Right lobe of liver (tissue), 6 donors: ENCODE data around the gene C11orf68. TPM values are rescaled to one million over a fixed set of nuclear protein-coding genes. Genes with fewer than 3 reads are reported as not detected.
"Not testable (repeated sequence)": the region's sequence is repeated elsewhere in the genome, so short reads cannot be mapped to it uniquely, and the experiment has no call there.

Experiments used
- ATAC-seq, 4 donors: fragments of 200-7000 bp; cut with Tn5 transposase; one replicate each; pipeline ENCODE4 v1.9.1; 2020; ENCODE audit warnings: mild to moderate bottlenecking in 4 of 4, moderate library complexity in 4 of 4
- DNase-seq, 3 donors: peaks; one replicate each; pipeline ENCODE4 v3.0.0-alpha.2; 2020
- H3K27ac ChIP-seq, 3 donors: fragments of 200-600 bp; one replicate each; pipeline ENCODE4 v1.8.0; 2022
- H3K27me3 ChIP-seq, 2 donors: fragments of 200-600 bp; one replicate each; pipeline ENCODE4 v1.8.0; 2022
- H3K36me3 ChIP-seq, 4 donors: fragments of 200-600 bp; sonication (generic) in 1 of 4; one replicate each; pipeline versions ENCODE4 v1.5.1 to v1.8.0; 2017 to 2022; ENCODE audit warnings: control low read depth in 1 of 4
- H3K4me1 ChIP-seq, 4 donors: fragments of 200-600 bp; sonication (generic) in 1 of 4; one replicate each; pipeline versions ENCODE4 v1.5.1 to v1.8.0; 2017 to 2022; ENCODE audit warnings: control low read depth in 1 of 4
- H3K4me3 ChIP-seq, 3 donors: fragments of 200-600 bp; one replicate each; pipeline ENCODE4 v1.8.0; 2022
- H3K9me3 ChIP-seq, 4 donors: fragments of 200-600 bp; sonication (generic) in 1 of 4; one replicate each; pipeline versions ENCODE4 v1.5.1 to v1.8.0; 2017 to 2022; ENCODE audit warnings: control low read depth in 1 of 4
- CTCF ChIP-seq, 4 donors: fragments of 200-600 bp in 3 of 4; fragments of 450-650 bp in 1 of 4; IDR thresholded peaks; one replicate each; pipeline versions ENCODE4 v1.5.1 to v1.8.0; 2016 to 2022; ENCODE audit warnings: antibody characterized with exemption in 4 of 4, mild to moderate bottlenecking in 2 of 4
- POLR2A ChIP-seq: fragments of 450-650 bp; IDR thresholded peaks from one replicate; pipeline ENCODE4 v1.6.1; 2017; ENCODE audit warnings: antibody characterized with exemption, mild to moderate bottlenecking
- WGBS: methylation state at CpG from one replicate; pipeline ENCODE4 v1.1.6; 2018; ENCODE audit warnings: low coverage, low lambda C conversion rate; ENCODE audit not compliant: insufficient coverage; ENCODE audit errors: missing lambda C conversion rate; 5-methylcytosine and 5-hydroxymethylcytosine counted together
- intact Hi-C, 2 donors: fragments of 100-400 bp; cut with DNase I; formaldehyde crosslinking; loops; one replicate each; pipeline versions ENCODE4 v1.11.2 to v1.14.1; 2022
- total RNA-seq, 6 experiments: library from RNA; depleted of rRNA in 2 of 6; stranded (reverse); fragments of >200 nt in 2 of 6; fragmentation: NEBNext Ultra II Directional in 3 of 6; extraction: Animal tissue kit (Norgen Biotek cat#: 25700) in 3 of 6; gene quantifications; one replicate each; pipeline versions ENCODE4 v1.1.0 to v1.2.4, GENCODE V29; 2016 to 2023
- donor health status: DM: no; HTN: yes; CAD: no.
- donor health status: DM: no; HTN: no; CAD: no.
- donor health status: DM: no; HTN: no; CAD: no.
- donor health status: DM: no; HTN: yes; CAD: no.
- donor health status: DM: no; HTN: yes; CAD: no.

C11orf68 gene
- total RNA-seq, 6 experiments from 2014 or later = 6.5 to 14.0 (median 12.4) TPM

- peaks cover 0 to 11% (median 6%) of the 10 kb centered on the region in 4 donors for H3K4me1 ChIP-seq
- WGBS = 75% methylated on average over 3 of the region's 4 CpGs
- no peaks in the 10 kb centered on the region for H3K9me3 ChIP-seq
- TF ChIP-seq POLR2A (no peak), CTCF (IDR thresholded peaks at IDR 0.05) (no peak)
- no peak overlapping the region for H3K4me3 ChIP-seq
- no peaks in the 10 kb centered on the region for H3K36me3 ChIP-seq
- intact Hi-C loops = no loop called here
- no peaks in the 10 kb centered on the region for H3K27me3 ChIP-seq
- no peak for DNase-seq
- H3K27ac ChIP-seq = no peak overlapping the region
- ATAC-seq = no peak
These were observed 39.4 kb upstream of the C11orf68 start for GRCh38 chr11:65958291-65958690.

- intact Hi-C loops = no loop called here
- no peak overlapping the region for H3K4me3 ChIP-seq
- ATAC-seq (no peak), DNase-seq (no peak)
- H3K27me3 ChIP-seq = no peaks in the 10 kb centered on the region
- H3K4me1 ChIP-seq = peaks cover 0 to 6% (median 2%) of the 10 kb centered on the region in 4 donors
- H3K36me3 ChIP-seq = no peaks in the 10 kb centered on the region
- no peak for TF ChIP-seq CTCF (IDR thresholded peaks at IDR 0.05)
- H3K27ac ChIP-seq = no peak overlapping the region
- H3K9me3 ChIP-seq = no peaks in the 10 kb centered on the region
- WGBS = 75% methylated on average over 6 of the region's 8 CpGs
These were observed 35.9 kb upstream of the C11orf68 start for GRCh38 chr11:65954771-65955170.

GRCh38 chr11:65953471-65953870 lies 34.6 kb upstream of the C11orf68 start:
- H3K27ac ChIP-seq = no peak overlapping the region
- WGBS = 100% methylated on average over 1 of the region's 20 CpGs
- H3K4me3 ChIP-seq = no peak overlapping the region
- intact Hi-C loops = no loop called here
- peaks cover 0 to 6% (median 2%) of the 10 kb centered on the region in 4 donors for H3K4me1 ChIP-seq
- no peaks in the 10 kb centered on the region for H3K9me3 ChIP-seq
- ATAC-seq (peak in 1 of 4 donors; percentile 44), DNase-seq (no peak)
- H3K36me3 ChIP-seq = no peaks in the 10 kb centered on the region
- H3K27me3 ChIP-seq = no peaks in the 10 kb centered on the region
- TF ChIP-seq POLR2A (no peak), CTCF (IDR thresholded peaks at IDR 0.05) (no peak)

- no peak for TF ChIP-seq CTCF (IDR thresholded peaks at IDR 0.05)
- TF ChIP-seq POLR2A = no peak
- H3K36me3 ChIP-seq = no peaks in the 10 kb centered on the region
- no peaks in the 10 kb centered on the region for H3K9me3 ChIP-seq
- H3K27me3 ChIP-seq = no peaks in the 10 kb centered on the region
- no peak overlapping the region for H3K4me3 ChIP-seq
- H3K27ac ChIP-seq = no peak overlapping the region
- DNase-seq = no peak
- ATAC-seq = peak in 2 of 4 donors; percentile 23 to 32
- intact Hi-C loops = no loop called here
- 18% methylated on average over 6 of the region's 6 CpGs for WGBS
- peaks cover 0 to 6% (median 2%) of the 10 kb centered on the region in 4 donors for H3K4me1 ChIP-seq
These were observed 33.2 kb upstream of the C11orf68 start for GRCh38 chr11:65952052-65952521.

GRCh38 chr11:65951641-65952040 lies 32.8 kb upstream of the C11orf68 start:
- DNase-seq, H3K36me3 ChIP-seq, intact Hi-C loops: not testable (repeated sequence)

GRCh38 chr11:65950711-65951110 lies 31.8 kb upstream of the C11orf68 start:
- ATAC-seq, H3K36me3 ChIP-seq, H3K9me3 ChIP-seq, DNase-seq, H3K27me3 ChIP-seq, intact Hi-C loops, H3K4me1 ChIP-seq, H3K27ac ChIP-seq, H3K4me3 ChIP-seq: not testable (repeated sequence)
- WGBS = 92% methylated on average over 5 of the region's 5 CpGs

More at GRCh38 chr11:65951641-65952040, 32.8 kb upstream of the C11orf68 start:
- H3K4me3 ChIP-seq, H3K4me1 ChIP-seq, H3K27me3 ChIP-seq, H3K9me3 ChIP-seq, H3K27ac ChIP-seq, ATAC-seq: not testable (repeated sequence)
- 25% methylated on average over 3 of the region's 3 CpGs for WGBS
